IPS DF 4.7 (cell line): ENCODE results near the gene NPM1.
"Not testable (repeated sequence)": the region's sequence is repeated elsewhere in the genome, so short reads cannot be mapped to it uniquely, and the experiment has no call there.

Source experiments
- DNase-seq: peaks from one replicate; pipeline ENCODE4 v3.0.0-alpha.2; 2013; ENCODE audit warnings: low spot score; ENCODE audit errors: extremely low read depth

Gene NPM1

GRCh38 chr5:171412186-171412585 is 24.5 kb downstream of the NPM1 start:
- no peak for DNase-seq

DNA sequence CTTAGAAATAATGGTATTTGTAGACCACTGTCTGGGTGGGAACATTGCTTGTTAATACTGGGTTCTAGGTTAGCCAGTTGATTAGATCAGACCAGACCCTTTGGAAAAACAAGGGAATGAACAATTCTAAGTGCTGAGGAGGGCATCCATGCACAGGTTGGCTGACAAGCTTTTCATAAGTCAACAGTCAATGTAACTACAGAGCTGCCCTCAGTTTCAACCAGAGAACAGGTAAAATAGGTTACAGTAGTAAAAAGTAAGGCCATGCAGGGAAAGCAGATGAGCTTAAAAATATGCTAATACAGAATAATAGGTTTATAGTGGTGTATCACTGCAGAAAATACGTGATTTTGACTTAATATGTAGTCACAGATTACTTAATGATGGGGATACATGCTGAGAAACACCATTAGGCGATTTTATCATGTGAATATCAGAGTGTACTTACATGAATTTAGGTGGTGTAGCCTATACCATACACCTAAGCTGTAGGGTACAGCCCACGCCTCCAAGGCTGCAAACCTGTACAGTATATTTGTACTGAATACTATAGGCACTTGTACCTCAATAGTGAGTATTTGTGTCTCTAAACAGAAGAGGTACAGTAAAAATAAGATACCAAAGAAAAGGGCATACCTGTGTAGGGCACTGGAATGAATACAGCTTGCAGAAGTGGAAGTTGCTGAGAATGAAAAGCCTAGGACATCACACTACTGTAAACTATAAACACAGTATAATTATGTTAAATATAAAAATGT is 25.7 kb downstream of the NPM1 start:
- no peak for DNase-seq

DNA sequence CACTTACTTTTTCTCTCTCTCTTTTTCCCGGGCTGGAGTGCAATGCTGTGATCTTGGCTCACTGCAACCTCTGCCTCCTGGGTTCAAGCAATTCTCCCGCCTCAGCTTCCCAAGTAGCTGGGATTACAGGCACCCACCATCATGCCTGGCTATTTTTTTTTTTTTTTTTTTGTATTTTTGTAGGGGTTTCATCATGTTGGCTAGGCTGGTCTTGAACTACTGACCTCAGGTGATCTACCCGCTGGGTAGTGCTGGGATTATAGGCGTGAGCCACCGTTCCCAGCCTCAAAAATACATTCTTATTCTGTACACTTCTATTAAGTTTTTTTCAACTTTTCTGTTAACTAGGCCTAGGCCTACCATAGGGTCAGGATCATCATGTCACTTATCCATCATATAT is 26.3 kb downstream of the NPM1 start:
- DNase-seq = not testable (repeated sequence)

DNA sequence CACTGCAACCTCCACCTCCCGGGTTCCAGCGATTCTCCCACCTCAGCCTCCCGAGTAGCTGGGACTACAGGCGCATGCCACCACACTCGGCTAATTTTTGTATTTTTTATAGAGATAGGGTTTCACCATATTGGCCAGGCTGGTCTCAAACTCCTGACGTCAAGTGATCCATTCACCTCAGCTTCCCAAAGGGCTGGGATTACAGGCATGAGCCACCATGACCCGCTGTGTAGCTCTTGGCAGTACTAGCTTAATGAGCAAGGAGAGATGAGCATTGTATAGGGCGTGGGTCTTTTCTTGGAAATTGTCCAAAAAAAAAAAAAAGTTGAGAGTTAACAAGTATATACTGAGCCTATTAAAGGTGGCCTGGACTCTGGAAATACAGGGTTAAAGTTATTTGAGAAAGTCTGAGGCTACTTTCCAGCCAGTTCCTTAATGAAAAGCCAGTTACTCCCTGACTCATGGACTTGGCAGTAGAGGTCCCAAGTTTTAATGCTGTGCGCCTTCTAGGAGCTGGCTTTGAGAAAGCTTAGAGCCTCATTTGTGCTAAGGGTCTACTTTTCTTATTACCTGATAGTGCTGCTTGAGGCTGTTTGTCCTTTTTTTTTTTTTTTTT is 27.6 kb downstream of the NPM1 start:
- DNase-seq = no peak

- DNase-seq = no peak
These were observed 28.8 kb downstream of the NPM1 start for GRCh38 chr5:171416160-171417049.

- no peak for DNase-seq
These were observed 30.8 kb downstream of the NPM1 start for GRCh38 chr5:171418316-171418981.

- no peak for DNase-seq
These were observed 31.5 kb downstream of the NPM1 start, which contains the start of gene FGF18 for GRCh38 chr5:171418982-171419687. Gene FGF18, plus strand, starts transcription at chr5:171419647. Its CDS starts 553 bp downstream, at chr5:171420200.

DNA sequence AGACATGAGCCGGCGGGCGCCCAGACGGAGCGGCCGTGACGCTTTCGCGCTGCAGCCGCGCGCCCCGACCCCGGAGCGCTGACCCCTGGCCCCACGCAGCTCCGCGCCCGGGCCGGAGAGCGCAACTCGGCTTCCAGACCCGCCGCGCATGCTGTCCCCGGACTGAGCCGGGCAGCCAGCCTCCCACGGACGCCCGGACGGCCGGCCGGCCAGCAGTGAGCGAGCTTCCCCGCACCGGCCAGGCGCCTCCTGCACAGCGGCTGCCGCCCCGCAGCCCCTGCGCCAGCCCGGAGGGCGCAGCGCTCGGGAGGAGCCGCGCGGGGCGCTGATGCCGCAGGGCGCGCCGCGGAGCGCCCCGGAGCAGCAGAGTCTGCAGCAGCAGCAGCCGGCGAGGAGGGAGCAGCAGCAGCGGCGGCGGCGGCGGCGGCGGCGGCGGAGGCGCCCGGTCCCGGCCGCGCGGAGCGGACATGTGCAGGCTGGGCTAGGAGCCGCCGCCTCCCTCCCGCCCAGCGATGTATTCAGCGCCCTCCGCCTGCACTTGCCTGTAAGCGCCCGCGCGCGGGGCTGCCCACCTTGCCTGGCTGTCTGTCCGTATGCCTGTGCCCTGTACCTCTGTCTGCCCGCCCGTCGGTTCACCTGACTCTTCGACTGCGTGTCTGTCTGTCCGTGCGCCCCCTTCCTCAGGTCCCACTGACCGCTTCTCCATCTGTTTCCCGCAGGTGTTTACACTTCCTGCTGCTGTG is 32.2 kb downstream of the NPM1 start:
- no peak for DNase-seq

- DNase-seq = no peak
These were observed 33.0 kb downstream of the NPM1 start for GRCh38 chr5:171420431-171421241.

DNA sequence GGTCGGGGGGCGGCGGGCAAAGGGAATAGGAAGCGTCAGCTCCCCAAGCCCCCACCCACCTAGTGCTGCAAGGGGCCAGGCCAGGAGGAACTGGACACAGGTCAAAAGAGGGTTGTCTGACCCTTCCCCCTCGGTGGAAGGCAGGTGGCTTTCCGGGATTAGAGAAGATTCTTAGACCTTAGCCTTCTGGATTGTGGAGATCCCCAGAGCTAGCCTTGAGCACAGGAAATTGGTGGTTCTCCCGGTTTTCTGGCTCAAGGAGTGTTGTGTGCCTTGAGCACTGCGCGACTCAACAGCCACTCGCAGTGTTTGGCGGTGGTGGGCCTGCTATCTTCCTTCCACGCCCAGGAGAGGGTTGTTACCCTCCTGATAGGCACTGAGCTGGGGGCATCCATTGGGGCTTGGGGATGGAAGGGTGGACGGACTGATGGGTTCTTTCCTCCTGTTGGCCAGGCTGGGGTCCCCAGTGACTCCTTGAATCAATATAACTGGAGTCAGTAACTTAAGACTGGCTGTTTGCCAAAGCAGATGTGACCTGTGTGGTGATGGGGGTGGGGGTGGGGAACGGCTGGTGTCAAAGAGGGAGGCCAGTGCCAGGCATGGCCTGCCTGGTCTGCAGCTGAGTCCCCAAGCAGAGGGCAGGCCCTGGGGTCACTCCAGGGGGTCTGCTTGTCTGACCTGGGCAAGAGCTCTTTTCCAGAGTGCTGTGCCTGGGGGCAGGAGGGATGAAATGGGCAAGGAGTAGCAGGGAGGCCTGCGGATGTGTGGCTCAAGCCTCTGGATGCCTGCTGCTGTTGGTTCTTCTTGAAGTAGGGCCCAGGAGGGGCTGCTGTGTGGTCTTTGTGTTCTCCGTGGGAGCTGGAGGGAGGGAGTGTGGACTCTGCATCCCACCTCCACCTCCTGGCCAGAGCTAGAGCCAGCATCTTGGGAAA is 33.9 kb downstream of the NPM1 start:
- DNase-seq = no peak

DNA sequence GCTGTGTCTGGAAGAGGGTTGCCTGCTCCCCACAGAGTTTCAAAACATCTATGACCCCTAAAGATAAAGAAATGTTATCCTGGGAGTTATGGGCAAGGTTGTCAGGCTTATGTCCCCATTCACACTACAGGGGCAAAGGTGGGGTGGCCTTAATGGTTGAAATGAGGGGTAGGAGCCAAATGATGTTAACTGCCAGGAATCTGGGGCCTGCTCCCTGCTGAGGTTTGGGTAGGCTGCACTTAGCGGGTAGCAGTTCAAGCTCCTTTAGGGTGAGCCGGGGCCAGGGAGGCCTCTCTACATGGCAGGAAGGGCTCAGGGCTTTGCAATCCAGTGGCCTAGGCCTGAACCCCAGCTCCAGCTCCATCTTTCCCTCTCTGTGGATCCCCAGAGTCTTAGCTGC is 34.8 kb downstream of the NPM1 start:
- no peak for DNase-seq

GRCh38 chr5:171422902-171423663 is 35.4 kb downstream of the NPM1 start:
- no peak for DNase-seq

DNA sequence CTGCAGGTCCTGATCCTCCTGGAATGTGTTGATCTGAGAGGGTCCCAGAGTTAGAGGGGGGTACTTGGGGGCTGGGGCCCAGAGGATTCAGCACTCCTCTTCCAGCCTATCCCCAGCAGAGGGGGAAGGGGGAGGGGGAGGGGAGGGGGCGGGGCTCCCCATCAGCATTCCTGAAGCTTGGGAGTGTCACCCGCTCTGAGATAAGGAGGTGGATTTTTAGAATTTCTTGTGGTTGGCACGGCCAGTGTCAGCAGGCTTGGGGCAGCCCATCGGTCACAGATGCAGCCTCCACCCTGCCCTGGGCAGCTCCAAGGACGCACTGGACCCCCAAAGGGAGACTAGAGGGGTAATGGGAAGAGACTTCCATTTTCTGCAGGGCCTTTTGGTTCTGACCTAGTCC is 37.1 kb downstream of the NPM1 start:
- no peak for DNase-seq

DNA sequence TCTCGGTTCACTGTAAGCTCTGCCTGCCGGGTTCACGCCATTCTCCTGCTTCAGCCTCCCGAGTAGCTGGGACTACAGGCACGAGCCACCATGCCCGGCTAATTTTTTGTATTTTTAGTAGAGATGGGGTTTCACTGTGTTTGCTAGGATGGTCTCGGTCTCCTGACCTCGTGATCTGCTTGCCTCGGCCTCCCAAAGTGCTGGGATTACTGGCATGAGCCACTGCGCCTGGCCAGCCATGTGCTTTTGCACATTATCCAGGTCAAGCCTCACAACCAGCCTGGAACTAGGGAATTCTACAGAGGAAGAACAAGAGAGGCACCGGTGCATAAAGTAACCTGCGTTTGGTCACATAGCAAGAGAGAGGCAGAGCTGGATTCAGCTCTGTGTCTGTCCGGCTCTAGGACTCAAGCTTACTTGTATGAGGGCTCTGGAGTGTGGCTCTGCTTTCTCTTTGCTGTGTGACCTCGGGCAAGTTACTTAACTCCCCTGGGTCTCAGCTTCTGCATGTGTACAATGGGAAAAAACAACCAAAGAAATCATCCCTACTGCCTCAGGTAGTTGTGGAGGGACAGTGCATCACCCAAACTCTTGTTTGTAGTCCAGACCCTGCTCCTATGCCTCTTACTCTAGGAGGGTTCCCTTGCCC is 38.1 kb downstream of the NPM1 start:
- DNase-seq = no peak

DNA sequence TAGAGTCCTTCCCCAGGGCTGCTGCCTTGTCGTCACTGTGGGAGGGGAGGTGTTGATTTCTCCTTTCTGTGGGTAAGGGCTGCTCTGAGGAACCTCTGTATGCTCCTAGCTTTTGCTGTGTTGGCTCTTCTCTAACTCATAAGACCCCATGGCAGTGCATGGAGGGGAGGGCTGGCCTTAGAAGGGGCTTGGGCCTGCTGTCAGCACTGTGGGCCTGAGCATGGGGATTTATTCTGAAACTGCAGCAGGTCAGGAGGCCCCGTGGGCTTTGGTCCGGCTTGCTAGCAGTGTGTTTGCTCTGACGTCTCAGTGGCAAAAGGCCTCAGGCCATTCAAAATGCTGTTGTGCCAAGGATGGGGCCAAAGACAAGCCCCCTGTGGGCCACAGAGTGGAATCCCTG is 38.6 kb downstream of the NPM1 start:
- DNase-seq = no peak

DNA sequence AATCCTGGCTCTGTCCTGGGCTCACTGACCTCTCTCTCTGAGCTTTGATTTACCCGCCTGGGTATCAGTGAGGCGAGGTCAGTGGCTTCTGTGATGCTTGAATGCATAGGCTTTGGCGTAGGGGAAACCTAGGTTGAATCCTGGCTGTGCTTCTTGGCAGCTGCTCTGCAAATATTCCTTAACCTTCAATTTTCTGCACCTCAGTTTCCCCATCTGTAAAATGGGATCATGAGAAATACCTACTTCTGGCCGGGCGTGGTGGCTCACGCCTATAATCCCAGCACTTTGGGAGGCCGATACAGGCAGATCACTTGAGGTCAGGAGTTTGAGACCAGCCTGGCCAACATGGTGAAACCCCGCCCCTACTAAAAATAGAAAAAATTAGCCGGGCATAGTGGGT is 39.0 kb downstream of the NPM1 start:
- no peak for DNase-seq
